Renal cortex interstitium (tissue), 15 donors: Measurements from ENCODE around the gene PRPS1. TPM values are rescaled to one million over a fixed set of nuclear protein-coding genes. Genes with fewer than 3 reads are reported as not detected.
"Not testable (repeated sequence)": the region's sequence is repeated elsewhere in the genome, so short reads cannot be mapped to it uniquely, and the experiment has no call there.

Experiments
- DNase-seq, 11 donors: peaks; one replicate each; pipeline ENCODE4 v3.0.0-alpha.2; 2013; ENCODE audit warnings: low read depth in 9 of 11, low spot score in 4 of 11; ENCODE audit errors: extremely low read depth in 1 of 11
- long read RNA-seq, 16 experiments: transcript quantifications; one replicate each; lab custom pipeline, GENCODE V29; 2026
- polyA plus RNA-seq, 3 donors: library from polyadenylated mRNA; unstranded; fragments of 120-200 nt; gene quantifications; one replicate each; pipeline ENCODE4 v1.2.1, GENCODE V29; 2013; ENCODE audit not compliant: insufficient read length in 3 of 3

Gene PRPS1
- polyA plus RNA-seq, result 10 to 100 TPM; 48.1 to 52.4 (median 50.6) TPM
- long read RNA-seq, donor 1, partial matches to known transcripts, result 0 of 6 reads
- long read RNA-seq, donor 1, other reads (novel, unspliced or antisense), result 0 of 6 reads
- long read RNA-seq, donor 2, partial matches to known transcripts, result 0 of 9 reads
- long read RNA-seq, donor 2, other reads (novel, unspliced or antisense), result 0 of 9 reads
- long read RNA-seq, donor 3, transcript PRPS1-204 (7 exons, 2,152 nt), result major isoform, 12 of 37 reads
- long read RNA-seq, donor 3, partial matches to known transcripts, result 20 of 37 reads
- long read RNA-seq, donor 3, other reads (novel, unspliced or antisense), result 0 of 37 reads
- long read RNA-seq, donor 4, transcript PRPS1-204 (7 exons, 2,152 nt), result major isoform, 9 of 10 reads
- long read RNA-seq, donor 4, partial matches to known transcripts, result 0 of 10 reads
- long read RNA-seq, donor 4, other reads (novel, unspliced or antisense), result 0 of 10 reads
- long read RNA-seq, donor 5, transcript PRPS1-204 (7 exons, 2,152 nt), result major isoform, 24 of 69 reads
- long read RNA-seq, donor 5, partial matches to known transcripts, result 43 of 69 reads
- long read RNA-seq, donor 5, other reads (novel, unspliced or antisense), result 0 of 69 reads
- long read RNA-seq, donor 6, transcript PRPS1-204 (7 exons, 2,152 nt), result major isoform, 10 of 14 reads
- long read RNA-seq, donor 6, partial matches to known transcripts, result 0 of 14 reads
- long read RNA-seq, donor 6, other reads (novel, unspliced or antisense), result 0 of 14 reads
- long read RNA-seq, donor 7, transcript PRPS1-204 (7 exons, 2,152 nt), result major isoform, 17 of 22 reads
- long read RNA-seq, donor 7, partial matches to known transcripts, result 0 of 22 reads
- long read RNA-seq, donor 7, other reads (novel, unspliced or antisense), result 0 of 22 reads
- long read RNA-seq, donor 8, transcript PRPS1-204 (7 exons, 2,152 nt), result major isoform, 19 of 22 reads
- long read RNA-seq, donor 8, partial matches to known transcripts, result 0 of 22 reads
- long read RNA-seq, donor 8, other reads (novel, unspliced or antisense), result 0 of 22 reads
- long read RNA-seq, donor 9, transcript PRPS1-204 (7 exons, 2,152 nt), result major isoform, 11 of 12 reads
- long read RNA-seq, donor 9, partial matches to known transcripts, result 0 of 12 reads
- long read RNA-seq, donor 9, other reads (novel, unspliced or antisense), result 0 of 12 reads
- long read RNA-seq, donor 10, transcript PRPS1-204 (7 exons, 2,152 nt), result major isoform, 13 of 15 reads
- long read RNA-seq, donor 10, partial matches to known transcripts, result 0 of 15 reads
- long read RNA-seq, donor 10, other reads (novel, unspliced or antisense), result 0 of 15 reads
- long read RNA-seq, donor 11, transcript PRPS1-204 (7 exons, 2,152 nt), result major isoform, 8 of 10 reads
- long read RNA-seq, donor 11, partial matches to known transcripts, result 0 of 10 reads
- long read RNA-seq, donor 11, other reads (novel, unspliced or antisense), result 0 of 10 reads
- long read RNA-seq, donor 12, partial matches to known transcripts, result 0 of 5 reads
- long read RNA-seq, donor 12, other reads (novel, unspliced or antisense), result 0 of 5 reads
- long read RNA-seq, donor 13, transcript PRPS1-204 (7 exons, 2,152 nt), result major isoform, 18 of 25 reads
- long read RNA-seq, donor 13, partial matches to known transcripts, result 0 of 25 reads
- long read RNA-seq, donor 13, other reads (novel, unspliced or antisense), result 0 of 25 reads
- long read RNA-seq, donor 14, transcript PRPS1-204 (7 exons, 2,152 nt), result major isoform, 7 of 9 reads
- long read RNA-seq, donor 14, partial matches to known transcripts, result 0 of 9 reads
- long read RNA-seq, donor 14, other reads (novel, unspliced or antisense), result 0 of 9 reads
- long read RNA-seq, donor 15, transcript PRPS1-204 (7 exons, 2,152 nt), result major isoform, 6 of 7 reads
- long read RNA-seq, donor 15, partial matches to known transcripts, result 0 of 7 reads
- long read RNA-seq, donor 15, other reads (novel, unspliced or antisense), result 0 of 7 reads
- long read RNA-seq, donor 16, transcript PRPS1-204 (7 exons, 2,152 nt), result major isoform, 36 of 44 reads
- long read RNA-seq, donor 16, partial matches to known transcripts, result 0 of 44 reads
- long read RNA-seq, donor 16, other reads (novel, unspliced or antisense), result 0 of 44 reads

DNA sequence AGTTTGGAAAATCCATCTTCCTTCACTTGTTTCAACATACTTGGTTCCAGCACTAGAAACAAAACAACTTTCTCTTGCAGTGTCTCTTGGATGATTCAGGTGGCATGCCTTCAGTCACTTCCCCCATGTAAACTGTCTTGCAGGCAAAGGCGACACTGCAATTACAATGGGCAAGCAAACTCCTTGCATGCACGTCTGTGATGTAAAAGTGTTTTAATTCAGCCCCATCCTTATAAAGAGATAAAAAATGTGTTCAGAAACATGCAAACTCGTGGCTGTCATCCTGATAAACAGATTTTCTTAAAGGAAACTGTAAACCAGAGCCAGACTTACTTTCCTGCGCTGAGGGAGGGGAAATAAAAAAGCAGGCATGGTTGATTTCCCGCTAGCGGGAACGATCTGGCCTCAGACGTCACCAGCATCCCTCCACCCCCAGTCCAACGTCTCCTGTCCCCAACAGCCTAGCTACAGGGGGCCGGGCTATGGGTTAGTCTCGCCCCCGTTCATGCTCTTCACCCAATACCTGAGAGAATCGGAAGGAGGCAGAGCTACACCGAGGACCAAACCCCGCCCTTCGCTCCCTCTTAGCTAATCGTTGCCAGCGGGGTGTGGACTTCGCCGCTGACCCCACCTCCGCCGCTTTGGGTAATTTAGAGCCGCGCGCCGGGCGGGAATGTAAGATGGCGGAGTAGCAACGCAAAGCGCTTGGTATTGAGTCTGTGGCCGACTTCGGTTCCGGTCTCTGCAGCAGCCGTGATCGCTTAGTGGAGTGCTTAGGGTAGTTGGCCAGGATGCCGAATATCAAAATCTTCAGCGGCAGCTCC lies at the start of gene PRPS1:
Gene PRPS1 (plus strand): TSS at position 673 of the 824 bp plus-strand sequence. CDS start 119 bp downstream, at position 792.
- DNase-seq, result peak; percentile 69 to 93 (median 83)

DNA sequence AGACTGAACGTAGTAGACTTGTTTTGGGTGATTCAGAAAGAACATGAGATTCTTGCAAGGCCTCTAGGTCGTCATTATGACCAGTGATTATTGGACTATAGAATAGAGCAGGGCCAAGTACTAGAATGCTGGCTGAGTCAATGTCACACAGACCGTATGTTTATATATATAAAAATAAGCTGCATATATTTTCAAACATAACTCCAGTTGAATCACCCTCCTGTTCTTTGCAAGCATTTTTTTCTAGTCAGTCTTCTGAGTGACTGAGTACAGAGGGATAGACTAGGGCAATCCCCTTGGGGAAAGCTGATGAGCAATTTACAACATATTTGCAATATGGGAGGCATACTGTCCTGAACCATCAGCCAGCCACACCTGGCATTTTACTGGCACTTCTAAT lies 48.4 kb upstream of the PRPS1 start:
- no peak for DNase-seq

DNA sequence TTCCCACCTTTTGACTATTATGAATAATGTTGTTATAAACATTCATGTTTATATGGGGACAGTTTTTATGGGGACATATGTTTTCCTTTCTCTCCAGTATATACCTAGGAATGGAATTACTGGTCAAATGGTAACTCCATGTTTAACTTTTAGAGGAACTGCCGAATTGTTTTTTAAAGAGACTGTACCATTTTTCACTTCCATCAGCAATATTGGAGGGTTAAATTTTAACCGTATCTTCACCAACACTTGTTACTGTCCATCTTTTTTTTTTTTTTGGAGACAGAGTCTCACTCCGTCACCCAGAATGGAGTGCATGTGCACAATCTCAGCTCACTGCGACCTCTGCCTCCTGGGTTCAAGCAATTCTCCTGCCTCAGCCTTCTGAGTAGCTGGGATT lies 46.4 kb upstream of the PRPS1 start:
- no peak for DNase-seq

DNA sequence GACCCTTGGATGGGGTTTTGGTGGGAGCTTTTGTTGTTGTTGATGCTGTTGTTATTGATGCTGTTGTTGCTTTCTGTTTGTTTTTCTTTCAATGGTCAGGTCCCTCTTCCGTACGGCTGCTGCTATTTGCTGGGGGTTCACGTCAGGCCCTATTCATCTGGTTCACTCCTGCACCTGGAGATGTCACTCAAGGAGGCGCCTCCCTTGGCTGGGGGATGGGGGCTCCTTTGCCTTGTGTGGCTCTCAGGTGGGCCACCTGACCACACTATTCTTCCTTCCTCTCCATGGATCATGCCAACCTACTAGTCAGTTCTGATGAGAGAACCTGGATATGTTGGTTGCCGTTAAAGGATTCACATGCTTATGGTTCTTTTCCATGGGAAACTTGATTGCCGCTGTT lies 39.1 kb upstream of the PRPS1 start:
- no peak for DNase-seq

DNA sequence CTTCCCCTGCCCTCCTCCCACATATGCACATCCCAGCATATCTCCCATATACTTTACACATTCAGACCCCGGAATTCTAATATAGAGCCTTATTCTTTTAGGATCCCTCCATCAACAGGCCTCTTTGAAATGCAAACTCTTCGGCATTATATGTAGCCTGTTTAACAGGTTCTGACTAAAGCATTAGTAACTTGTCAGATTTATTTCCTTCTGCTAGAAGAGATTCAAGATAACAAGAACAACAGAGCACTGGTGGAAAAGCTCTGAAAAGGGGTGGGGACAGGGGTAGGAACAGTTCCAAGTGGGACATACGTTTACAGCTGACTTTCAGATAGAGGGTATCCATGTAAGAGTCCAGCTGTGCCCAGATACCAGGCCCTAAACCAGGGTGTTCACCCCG lies 31.7 kb upstream of the PRPS1 start:
- peak in 1 of 11 donors; percentile 0 for DNase-seq

DNA sequence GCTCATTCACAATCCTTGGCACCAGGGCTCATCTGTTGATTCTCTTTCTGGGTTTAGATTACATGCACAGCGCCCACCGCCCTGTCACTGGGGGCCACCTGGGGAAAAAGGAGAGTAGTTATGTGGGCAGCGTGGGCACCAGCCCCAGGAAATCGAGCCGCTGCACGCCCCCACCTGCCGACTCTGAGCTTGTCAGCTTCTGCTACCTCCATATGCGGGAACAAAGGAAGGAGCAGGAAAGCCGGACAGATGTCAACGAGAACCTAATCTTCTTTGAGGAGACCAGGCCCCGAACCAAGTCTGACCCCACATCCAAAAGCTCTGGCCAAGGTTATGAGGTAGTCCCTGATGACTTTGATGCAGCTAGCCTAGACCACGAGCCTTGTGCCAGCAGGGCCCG lies 31.0 kb upstream of the PRPS1 start:
- DNase-seq, result no peak

DNA sequence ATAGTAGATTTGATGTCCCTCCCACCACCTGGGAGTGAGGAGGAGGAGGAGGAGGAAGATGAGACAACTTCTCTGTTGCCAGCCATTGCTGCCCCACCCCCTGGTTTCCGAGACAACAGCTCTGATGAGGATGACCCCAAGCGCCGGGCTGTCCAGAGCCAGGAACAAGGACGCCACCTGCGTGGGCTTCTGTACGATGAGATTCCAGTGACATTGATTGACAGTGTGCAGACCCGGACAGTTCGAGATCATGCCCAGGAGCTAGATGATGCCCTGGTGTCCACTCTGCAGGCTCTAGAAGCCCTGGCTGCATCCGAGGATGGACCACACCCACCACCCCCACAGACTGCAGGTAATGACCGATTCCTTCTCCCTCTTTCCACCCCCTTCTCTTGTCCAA lies 30.5 kb upstream of the PRPS1 start:
- no peak for DNase-seq

DNA sequence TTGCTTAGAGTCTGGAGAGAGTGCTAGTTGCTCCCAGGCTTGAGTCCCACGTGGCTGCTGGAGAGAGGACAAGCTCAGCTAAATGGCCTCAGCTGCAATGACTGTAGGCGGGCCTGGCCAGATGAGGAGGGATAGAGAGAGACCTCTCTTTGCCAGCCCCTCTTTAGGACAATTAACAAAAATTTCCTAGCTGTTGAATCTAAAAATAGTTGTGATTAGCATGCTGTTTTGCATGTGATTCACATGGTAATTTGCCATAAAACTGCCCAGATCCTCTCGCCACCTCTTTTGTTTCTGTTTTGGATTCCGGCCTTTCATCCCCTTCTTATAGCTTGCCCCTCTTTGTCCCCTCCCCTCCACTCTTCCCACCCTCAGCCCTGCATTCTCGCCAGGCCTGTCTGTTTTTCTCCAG lies 28.9 kb upstream of the PRPS1 start:
- no peak for DNase-seq

DNA sequence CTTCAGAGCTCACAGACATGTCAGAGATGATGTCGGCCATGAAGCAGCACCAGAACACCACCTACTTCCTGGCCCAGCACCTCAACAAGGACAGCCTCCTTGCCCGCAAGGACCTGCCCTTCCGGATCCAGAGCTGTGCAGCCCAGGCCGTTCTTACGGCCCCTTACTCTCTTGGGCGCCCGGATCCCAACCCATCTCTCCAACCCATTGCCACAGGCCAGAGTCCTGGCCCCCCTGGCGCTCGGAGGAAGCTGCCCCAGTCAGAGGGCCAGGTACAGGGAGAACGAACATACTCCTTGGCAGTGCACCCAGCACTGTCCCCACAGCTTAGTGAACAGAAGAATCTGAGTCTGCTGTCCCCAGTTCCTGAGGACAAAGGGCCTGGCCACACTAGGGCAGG lies 27.9 kb upstream of the PRPS1 start:
- no peak for DNase-seq

DNA sequence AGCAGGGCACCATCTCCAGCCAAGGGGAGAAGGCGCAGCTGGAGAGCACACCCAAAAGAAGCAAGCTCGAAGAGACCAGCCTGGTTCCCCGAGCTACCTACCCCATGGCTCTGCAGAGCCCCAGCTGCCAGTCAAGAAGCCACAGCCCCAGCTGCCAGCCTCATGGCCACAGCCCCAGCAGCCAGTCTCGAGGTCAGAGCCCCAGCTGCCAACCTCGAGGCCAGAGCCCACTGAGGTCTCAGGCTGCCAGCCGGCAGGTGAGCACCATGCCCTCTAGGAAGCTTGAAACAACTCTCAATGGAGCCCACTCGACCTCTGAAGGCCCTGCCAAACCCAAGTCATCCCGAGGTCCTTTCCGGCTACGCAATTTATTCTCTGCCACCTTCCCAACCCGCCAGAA lies 27.0 kb upstream of the PRPS1 start:
- no peak for DNase-seq

DNA sequence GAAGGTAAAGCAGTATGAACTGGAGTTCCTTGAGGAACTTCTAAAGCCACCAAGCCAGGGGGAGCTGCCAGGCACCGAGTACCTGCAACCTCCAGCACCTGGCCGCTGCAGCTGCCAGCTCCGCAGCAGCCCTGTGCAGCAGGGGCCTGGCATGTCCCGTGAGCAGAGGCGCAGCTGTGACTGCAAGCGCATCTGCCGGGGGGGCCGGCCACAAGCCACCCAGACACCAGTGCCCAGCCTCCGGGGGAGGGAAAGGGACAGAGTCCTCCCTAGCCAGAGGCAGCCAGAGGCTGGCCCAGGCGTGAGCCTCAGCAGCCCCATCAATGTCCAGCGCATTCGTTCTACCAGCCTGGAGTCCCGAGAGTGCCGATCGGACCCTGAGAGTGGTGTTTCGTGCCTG lies 26.6 kb upstream of the PRPS1 start:
- no peak for DNase-seq

DNA sequence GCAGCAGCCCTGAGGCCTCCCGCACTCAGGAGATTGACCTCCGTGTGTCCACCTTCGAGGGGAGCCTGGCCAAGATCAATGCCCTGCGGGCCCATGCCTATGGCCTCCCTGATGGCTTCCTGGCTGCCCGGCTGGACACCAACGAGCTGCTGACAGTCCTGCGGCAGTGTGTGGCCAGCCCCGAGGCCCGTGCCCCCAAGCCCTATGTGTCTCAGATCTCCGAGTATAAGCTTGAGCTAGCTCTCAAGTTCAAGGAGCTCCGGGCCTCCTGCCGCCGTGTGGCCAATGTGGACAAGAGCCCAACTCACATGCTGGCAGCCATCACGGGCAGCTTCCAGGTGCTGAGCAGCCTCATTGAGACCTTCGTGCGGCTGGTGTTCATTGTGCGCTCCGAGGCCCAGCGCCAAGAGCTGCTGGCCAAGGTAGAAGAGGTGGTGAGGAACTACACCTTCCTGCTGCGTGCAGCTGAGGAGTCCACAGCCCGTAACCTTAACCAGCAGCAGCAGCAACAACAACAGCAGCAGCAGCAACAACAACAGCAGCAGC lies 25.5 kb upstream of the PRPS1 start:
- no peak for DNase-seq

DNA sequence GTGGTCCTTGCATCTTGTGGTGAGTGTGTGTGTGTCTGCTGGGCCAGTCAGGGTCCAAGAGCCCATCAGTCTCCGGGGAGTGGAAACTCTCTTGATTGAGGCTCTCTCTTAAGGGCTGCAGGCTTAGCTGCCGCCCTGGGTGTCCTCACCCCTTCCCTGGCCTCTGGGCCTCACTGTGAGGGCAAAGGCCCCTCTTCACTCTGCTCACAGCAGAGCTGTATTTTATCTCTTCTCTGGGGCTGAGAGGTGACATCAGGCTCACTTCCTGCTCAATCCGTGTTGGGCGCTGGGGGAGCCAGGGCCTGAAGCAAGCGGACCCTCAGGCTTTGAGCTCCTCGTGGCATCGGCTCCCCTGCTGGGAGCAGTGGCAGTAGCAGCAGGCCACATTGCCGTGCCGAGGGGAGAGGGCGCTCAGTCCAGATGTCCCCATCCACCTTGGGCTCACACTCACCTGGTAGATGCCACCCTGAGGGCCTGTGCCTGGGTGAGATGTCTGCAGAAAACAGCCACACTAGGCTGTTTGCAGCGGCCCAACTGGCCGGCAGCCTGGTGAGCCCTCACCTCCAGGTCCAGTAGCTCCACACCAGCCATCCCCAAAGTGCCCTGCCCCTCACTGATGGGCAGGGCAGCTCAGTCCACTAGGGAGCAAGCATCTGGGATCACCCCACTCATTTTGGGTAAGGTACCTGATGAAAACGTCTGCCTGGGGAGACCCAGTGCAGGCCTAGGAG lies 24.7 kb upstream of the PRPS1 start:
- no peak for DNase-seq

DNA sequence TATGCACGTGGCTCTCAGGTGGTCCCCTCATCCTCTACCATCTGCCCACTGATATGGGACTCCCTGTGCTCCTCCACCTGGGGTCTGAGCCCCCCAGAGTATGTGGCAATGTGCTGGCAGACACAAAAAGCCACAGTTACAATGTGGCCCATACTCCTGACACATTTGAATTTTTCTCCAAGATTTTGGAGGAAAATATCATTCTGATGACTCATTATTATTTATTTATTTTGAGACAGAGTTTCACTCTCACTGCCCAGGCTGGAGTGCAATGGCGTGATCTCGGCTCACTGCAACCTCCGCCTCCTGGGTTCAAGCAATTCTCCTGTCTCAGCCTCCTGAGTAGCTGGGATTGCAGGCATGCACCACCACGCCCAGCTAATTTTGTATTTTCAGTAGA lies 19.2 kb upstream of the PRPS1 start:
- DNase-seq, result not testable (repeated sequence)

DNA sequence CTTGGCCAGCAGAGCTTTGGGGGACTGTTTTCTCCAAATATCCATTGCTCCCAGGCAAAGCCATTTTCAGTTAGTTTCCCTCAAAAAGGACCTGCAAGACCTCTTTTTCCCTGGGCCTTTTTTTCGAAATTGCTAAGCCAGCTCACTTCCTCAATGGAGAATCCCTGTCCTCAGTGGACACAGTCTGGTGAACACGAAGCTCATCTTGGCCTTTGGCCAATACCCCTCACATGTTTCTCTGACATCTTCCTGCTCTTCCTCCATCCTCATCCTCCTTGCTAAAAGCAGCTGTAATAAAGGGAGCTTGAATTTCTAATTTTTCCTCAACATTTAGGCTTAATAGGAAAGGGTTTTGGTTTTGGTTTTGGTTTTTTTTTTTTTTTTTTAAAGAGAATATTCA lies 17.6 kb upstream of the PRPS1 start:
- DNase-seq, result no peak

DNA sequence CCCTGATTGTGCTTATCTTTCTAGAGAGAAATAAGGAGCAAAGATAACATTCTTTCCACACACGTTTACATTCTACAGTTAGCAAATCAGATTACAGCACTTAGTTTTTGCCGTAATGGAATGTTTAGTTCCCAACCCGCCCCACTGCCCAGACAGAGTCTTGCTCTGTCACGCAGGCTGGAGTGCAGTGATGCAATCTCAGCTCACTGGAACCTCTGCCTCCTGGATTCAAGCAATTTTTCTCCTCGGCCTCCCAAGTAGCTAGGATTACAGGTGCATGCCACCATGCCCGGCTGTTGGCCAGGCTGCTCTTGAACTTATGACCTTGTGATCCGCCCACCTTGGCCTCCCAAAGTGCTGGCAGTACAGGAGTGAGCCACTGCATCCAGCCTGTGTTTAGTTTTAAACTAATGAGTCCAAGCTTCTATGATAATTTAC lies 8.4 kb upstream of the PRPS1 start:
- no peak for DNase-seq
